Mucosa of stomach (tissue), 1 donor: ENCODE data around the gene RGL2.
A peak's percentile ranks its signal among the peaks of the same experiment; 100 is the strongest.

ENCODE experiments used
- H3K27me3 ChIP-seq: one replicate; pipeline ENCODE4 v1.7.0; 2013; ENCODE audit warnings: mild to moderate bottlenecking, low read length; ENCODE audit not compliant: control insufficient read depth, insufficient read depth
- H3K36me3 ChIP-seq: one replicate; pipeline ENCODE4 v1.7.0; 2013; ENCODE audit warnings: low read length; ENCODE audit not compliant: control insufficient read depth, insufficient read depth
- H3K4me1 ChIP-seq: one replicate; pipeline ENCODE4 v1.7.0; 2013; ENCODE audit warnings: mild to moderate bottlenecking, low read length; ENCODE audit not compliant: control insufficient read depth, insufficient read depth
- H3K4me3 ChIP-seq: one replicate; pipeline ENCODE4 v1.7.0; 2013; ENCODE audit warnings: low read length
- H3K9ac ChIP-seq: one replicate; pipeline ENCODE4 v1.7.0; 2013; ENCODE audit warnings: mild to moderate bottlenecking, low read length, moderate library complexity
- H3K9me3 ChIP-seq: one replicate; pipeline ENCODE4 v1.7.0; 2013; ENCODE audit warnings: mild to moderate bottlenecking, low read length, moderate library complexity; ENCODE audit not compliant: control insufficient read depth
- donor health status: Pancreatic carcinoma.

The RGL2 gene

GRCh38 chr6:33324125-33324524, 25.4 kb upstream of the RGL2 start:
- Histone ChIP-seq H3K9ac (peak overlapping the region; percentile 95), H3K9me3 (no peaks in the 10 kb centered on the region), H3K4me3 (peak overlapping the region; percentile 66), H3K27me3 (no peaks in the 10 kb centered on the region), H3K36me3 (peaks cover 16% of the 10 kb centered on the region), H3K4me1 (peaks cover 33% of the 10 kb centered on the region)

GRCh38 chr6:33323623-33323948, 24.8 kb upstream of the RGL2 start:
- no peaks in the 10 kb centered on the region for H3K9me3 ChIP-seq
- peak overlapping the region; percentile 66 for H3K4me3 ChIP-seq
- H3K4me1 ChIP-seq: peaks cover 38% of the 10 kb centered on the region
- H3K27me3 ChIP-seq: no peaks in the 10 kb centered on the region
- peaks cover 21% of the 10 kb centered on the region for H3K36me3 ChIP-seq
- peak overlapping the region; percentile 95 for H3K9ac ChIP-seq

- peak overlapping the region; percentile 95 for H3K9ac ChIP-seq
- H3K4me1 ChIP-seq: peaks cover 52% of the 10 kb centered on the region
- no peak overlapping the region for H3K4me3 ChIP-seq
Observed at GRCh38 chr6:33321227-33321626, 22.5 kb upstream of the RGL2 start.

GRCh38 chr6:33320315-33321181, 21.8 kb upstream of the RGL2 start:
- Histone ChIP-seq H3K4me1 (peaks cover 53% of the 10 kb centered on the region), H3K36me3 (peaks cover 21% of the 10 kb centered on the region), H3K9me3 (no peaks in the 10 kb centered on the region), H3K27me3 (no peaks in the 10 kb centered on the region), H3K9ac (peak overlapping the region; percentile 10), H3K4me3 (no peak overlapping the region)

More at GRCh38 chr6:33321227-33321626, 22.5 kb upstream of the RGL2 start:
- no peaks in the 10 kb centered on the region for H3K27me3 ChIP-seq
- peaks cover 21% of the 10 kb centered on the region for H3K36me3 ChIP-seq
- H3K9me3 ChIP-seq: no peaks in the 10 kb centered on the region

GRCh38 chr6:33319939-33320314, 21.2 kb upstream of the RGL2 start:
- H3K4me1 ChIP-seq: peaks cover 59% of the 10 kb centered on the region
- peak overlapping the region; percentile 10 for H3K9ac ChIP-seq
- peaks cover 21% of the 10 kb centered on the region for H3K36me3 ChIP-seq
- no peaks in the 10 kb centered on the region for H3K27me3 ChIP-seq
- no peak overlapping the region for H3K4me3 ChIP-seq
- no peaks in the 10 kb centered on the region for H3K9me3 ChIP-seq

GRCh38 chr6:33318426-33319073, 19.8 kb upstream of the RGL2 start:
- Histone ChIP-seq H3K4me3 (no peak overlapping the region), H3K9ac (peak overlapping the region; percentile 40), H3K27me3 (no peaks in the 10 kb centered on the region), H3K4me1 (peaks cover 58% of the 10 kb centered on the region), H3K36me3 (peaks cover 21% of the 10 kb centered on the region), H3K9me3 (no peaks in the 10 kb centered on the region)

- Histone ChIP-seq H3K4me3 (peak within 1 kb of the TSS; percentile 54), H3K9me3 (no peaks in the 10 kb centered on the region), H3K27me3 (no peaks in the 10 kb centered on the region), H3K4me1 (peaks cover 56% of the 10 kb centered on the region), H3K9ac (peak within 1 kb of the TSS; percentile 40), H3K36me3 (peaks cover 21% of the 10 kb centered on the region)
Observed at GRCh38 chr6:33317669-33318425, 19.1 kb upstream of the RGL2 start, which contains the start of gene ZBTB22. Gene ZBTB22, minus strand, starts transcription at chr6:33317744. Its CDS starts 828 bp downstream, at chr6:33316916.

GRCh38 chr6:33317419-33317668, 18.6 kb upstream of the RGL2 start:
- H3K36me3 ChIP-seq: peaks cover 21% of the 10 kb centered on the region
- no peaks in the 10 kb centered on the region for H3K27me3 ChIP-seq
- H3K9ac ChIP-seq: no peak overlapping the region
- H3K9me3 ChIP-seq: no peaks in the 10 kb centered on the region
- peaks cover 56% of the 10 kb centered on the region for H3K4me1 ChIP-seq
- no peak overlapping the region for H3K4me3 ChIP-seq

GRCh38 chr6:33316603-33317418, 18.1 kb upstream of the RGL2 start:
- H3K27me3 ChIP-seq: no peaks in the 10 kb centered on the region
- H3K4me3 ChIP-seq: no peak overlapping the region
- peaks cover 21% of the 10 kb centered on the region for H3K36me3 ChIP-seq
- no peaks in the 10 kb centered on the region for H3K9me3 ChIP-seq
- H3K9ac ChIP-seq: no peak overlapping the region
- peaks cover 55% of the 10 kb centered on the region for H3K4me1 ChIP-seq

- no peaks in the 10 kb centered on the region for H3K27me3 ChIP-seq
- H3K4me3 ChIP-seq: no peak overlapping the region
- H3K9me3 ChIP-seq: no peaks in the 10 kb centered on the region
- peaks cover 21% of the 10 kb centered on the region for H3K36me3 ChIP-seq
- H3K9ac ChIP-seq: no peak overlapping the region
- H3K4me1 ChIP-seq: peaks cover 49% of the 10 kb centered on the region
Observed at GRCh38 chr6:33315793-33316602, 17.3 kb upstream of the RGL2 start.
